GM18873 (cell line): ENCODE measurements around the gene CTAGE4.
"Not testable (repeated sequence)": the region's sequence is repeated elsewhere in the genome, so short reads cannot be mapped to it uniquely, and the experiment has no call there.

Experiments
- ATAC-seq: cut with Tn5 transposase; IDR thresholded peaks from one replicate; pipeline ENCODE4 v1.9.1; 2021; ENCODE audit warnings: mild to moderate bottlenecking, moderate library complexity, moderate number of reproducible peaks; ENCODE audit not compliant: unreplicated experiment, low FRiP score

CTAGE4 gene

GRCh38 chr7:144205306-144205705 lies 22.0 kb downstream of the CTAGE4 start:
- ATAC-seq: not testable (repeated sequence)

- ATAC-seq: not testable (repeated sequence)
Measured at GRCh38 chr7:144217200-144217599, 33.9 kb downstream of the CTAGE4 start.

GRCh38 chr7:144218581-144218980 lies 35.3 kb downstream of the CTAGE4 start:
- ATAC-seq: not testable (repeated sequence)

GRCh38 chr7:144219149-144219548 lies 35.9 kb downstream of the CTAGE4 start:
- ATAC-seq: not testable (repeated sequence)

GRCh38 chr7:144220531-144220930 lies 37.3 kb downstream of the CTAGE4 start:
- not testable (repeated sequence) for ATAC-seq

- ATAC-seq: not testable (repeated sequence)
Measured at GRCh38 chr7:144223675-144224074, 40.4 kb downstream of the CTAGE4 start.

- not testable (repeated sequence) for ATAC-seq
Measured at GRCh38 chr7:144226866-144227265, 43.6 kb downstream of the CTAGE4 start.

- not testable (repeated sequence) for ATAC-seq
Measured at GRCh38 chr7:144228810-144229209, 45.5 kb downstream of the CTAGE4 start.

- not testable (repeated sequence) for ATAC-seq
Measured at GRCh38 chr7:144231027-144231426, 47.8 kb downstream of the CTAGE4 start.

- ATAC-seq: not testable (repeated sequence)
Measured at GRCh38 chr7:144233039-144233438, 49.8 kb downstream of the CTAGE4 start.
